Measurements from ENCODE around the gene TMEM74B.

GRCh38 chr20:1210501-1210900 lies 25.7 kb upstream of the TMEM74B start:
- TF ChIP-seq CTCF (IDR thresholded peaks at IDR 0.05): no peak
- no peak for TF ChIP-seq POLR2A (IDR thresholded peaks at IDR 0.05)
- no peak for TF ChIP-seq EP300 (IDR thresholded peaks at IDR 0.05)
